HG03280 (cell line): Measurements from ENCODE around the gene HHLA2.

Experiments used
- ATAC-seq: cut with Tn5 transposase; IDR thresholded peaks from one replicate; pipeline ENCODE4 v1.9.1; 2021; ENCODE audit warnings: mild to moderate bottlenecking, moderate library complexity; ENCODE audit not compliant: unreplicated experiment

Gene HHLA2

DNA sequence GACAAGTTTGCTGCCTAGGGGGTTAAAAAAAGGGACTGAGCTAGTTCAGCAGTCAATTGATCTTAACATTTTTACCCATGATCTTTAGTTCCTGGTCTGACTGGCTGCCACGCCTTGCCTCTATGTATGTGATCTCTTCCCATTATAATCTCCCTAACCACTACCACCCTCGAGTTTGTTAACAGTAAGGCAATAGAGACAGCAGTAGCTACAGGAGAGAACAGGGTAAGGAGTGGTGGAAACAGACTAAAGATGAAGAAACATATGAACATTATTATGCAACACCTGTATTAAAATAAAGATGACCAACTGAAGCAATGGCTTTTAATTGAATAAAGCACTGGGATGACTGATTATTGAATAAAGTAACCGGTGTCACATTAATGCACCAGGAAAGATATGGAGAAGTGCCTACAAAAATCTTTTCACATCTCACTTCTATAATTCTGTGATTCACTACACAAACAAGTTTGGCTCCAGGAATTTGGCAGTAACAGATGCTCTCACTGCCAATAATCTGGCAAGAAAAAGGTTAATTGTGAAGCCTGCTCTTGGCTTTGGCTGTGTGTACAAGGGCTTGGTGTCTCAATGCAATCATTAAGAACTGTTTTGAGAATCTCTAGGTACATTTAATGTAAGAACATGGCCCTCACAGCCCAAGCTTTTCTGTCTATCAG, 95.7 kb downstream of the HHLA2 start:
- ATAC-seq, result no peak

DNA sequence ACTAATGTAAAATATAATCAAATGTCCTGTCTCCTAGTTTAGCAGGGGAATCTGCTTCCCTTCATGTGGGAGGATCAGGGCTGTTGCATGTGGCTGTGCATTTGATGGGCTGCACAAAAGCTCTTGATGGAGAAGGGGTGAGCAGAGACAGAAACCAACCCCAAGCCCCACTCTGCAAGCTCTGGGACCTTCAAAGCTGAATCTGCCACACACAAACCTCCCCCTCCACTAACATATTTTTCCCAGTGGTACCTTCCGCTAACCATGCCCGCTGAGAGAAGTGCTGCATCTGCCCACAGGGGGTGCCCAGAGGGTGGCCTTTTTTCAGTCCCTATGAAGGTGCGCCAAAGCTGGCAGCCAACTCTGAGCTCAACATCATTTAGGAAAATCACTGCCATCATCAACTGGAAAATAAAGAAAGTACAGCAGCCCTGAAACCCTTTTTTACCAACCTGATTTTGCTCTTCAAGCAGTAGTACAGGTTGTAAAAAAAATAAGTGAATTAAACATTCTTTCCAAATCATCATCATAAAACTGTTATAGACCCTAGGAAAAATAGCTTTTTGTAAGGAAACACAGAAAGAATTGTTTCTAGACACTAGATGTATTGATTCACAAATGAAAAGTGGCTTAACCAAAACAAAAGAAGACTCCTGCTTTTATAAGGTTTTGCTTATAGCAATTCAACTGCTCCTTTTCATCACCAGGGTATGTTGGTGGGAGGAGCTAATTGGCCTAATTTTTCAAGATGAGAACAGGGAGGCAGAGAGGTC, 97.0 kb downstream of the HHLA2 start:
- no peak for ATAC-seq

DNA sequence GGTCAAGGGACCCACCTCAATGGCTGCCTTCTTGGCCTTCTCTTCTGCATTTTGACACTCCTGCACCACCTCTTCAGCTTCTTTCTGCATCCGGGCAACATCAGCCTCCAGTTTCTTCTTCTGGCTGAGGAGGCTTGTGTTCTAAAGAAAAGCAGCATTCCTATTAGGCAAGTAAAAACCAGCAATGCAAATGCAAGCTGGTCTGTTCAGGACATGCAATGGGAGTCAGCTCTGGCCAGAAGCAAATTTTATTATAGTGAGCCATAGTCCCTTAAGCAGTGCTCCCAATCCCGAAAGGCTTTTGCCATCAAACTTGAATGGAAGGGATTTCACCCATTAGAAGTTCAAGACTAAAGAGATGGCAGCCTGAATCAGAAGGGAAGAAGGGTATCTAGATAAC, 97.7 kb downstream of the HHLA2 start:
- no peak for ATAC-seq

DNA sequence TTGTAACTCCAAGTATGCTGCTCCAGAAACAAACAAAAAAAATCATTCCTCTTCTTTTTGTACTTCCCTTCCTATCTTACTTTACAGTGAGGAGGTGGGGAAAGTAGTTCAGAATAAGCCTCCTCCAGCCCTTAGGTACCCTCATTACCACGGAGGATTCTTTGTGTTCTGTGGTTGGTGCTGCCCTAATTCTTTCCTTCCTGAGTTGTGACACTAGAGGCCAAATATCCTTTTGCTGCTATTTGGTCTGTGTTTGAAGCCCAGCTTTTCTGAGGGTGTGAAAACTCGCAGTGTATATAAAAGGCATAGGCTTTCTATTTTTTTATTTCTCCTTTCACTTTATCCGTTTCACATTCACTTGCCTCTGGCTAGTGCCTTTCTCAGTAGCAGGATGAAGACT, 98.2 kb downstream of the HHLA2 start:
- ATAC-seq, result no peak

DNA sequence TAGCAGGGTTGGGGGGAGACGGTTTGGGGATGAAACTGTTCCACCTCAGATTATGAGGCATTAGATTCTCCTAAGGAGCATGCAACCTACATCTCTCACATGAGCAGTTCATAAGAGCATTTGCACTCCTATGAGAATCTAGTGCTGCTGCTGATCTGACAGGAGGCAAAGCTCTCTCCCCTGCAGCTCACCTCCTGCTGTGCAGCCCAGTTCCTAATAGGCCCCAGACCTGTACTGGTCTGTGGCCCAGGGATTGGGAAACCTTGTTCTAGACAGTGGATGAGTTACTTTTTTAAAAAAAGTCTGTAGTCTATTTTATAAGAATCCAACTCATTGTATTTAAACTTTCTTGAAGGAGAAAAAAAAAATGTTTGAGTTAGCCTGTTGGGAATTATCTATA, 100.0 kb downstream of the HHLA2 start:
- no peak for ATAC-seq

DNA sequence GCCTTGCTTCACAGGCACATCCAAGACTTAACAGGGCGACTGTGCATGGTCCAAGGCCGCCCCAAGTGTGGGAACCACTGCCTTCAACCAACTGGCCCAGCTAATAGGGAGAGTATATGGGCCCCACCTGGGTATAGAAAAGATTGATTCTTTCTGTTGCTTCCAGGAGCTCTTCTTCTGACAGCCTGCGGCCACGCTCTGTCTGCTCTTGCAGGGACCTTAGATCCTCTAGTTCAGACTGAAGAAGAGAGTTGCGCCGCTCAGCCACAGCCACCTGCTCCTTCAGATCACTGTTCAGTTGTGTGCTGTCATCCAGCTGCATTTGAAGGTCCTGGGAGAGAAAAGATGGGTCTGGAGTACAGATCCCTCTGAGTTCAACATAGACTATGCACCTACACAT, 102.2 kb downstream of the HHLA2 start:
- no peak for ATAC-seq

DNA sequence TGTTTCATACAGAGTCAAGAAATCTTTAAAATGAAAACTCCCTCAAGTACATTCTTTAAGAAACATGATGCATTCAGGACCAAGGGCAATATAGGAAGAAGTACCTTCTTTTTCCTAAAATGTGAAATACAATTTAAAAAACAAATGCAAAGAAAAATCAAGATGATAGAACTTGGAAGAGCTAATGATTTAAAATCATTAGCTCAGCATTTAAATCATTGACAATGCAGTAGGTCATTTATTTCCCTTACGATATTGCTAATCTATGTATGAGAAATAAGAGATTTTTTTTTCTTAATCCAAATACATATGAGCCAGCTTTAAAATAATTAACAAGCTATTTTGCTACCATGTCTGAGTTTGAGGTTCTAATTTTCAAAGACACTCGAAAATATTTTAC, 105.5 kb downstream of the HHLA2 start:
- ATAC-seq, result no peak

DNA sequence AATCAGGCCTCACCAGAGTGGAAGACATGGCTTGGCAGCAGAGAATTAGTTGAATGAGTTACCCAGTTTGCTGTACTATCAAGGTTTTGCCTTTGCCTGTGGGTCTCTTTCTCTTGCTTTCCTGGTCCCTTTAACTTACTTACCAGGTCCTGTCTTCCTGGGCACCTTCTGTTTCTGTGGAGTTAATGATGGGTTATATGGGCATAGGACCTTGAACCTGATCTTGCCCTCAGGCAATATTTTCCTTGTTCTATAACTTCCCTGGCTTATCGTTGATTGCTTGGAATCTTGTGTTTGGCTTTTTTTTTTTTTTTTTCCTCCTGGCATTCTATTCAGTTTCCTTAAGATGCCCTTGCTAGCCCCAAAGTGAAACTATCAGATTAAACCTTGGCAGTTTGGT, 106.8 kb downstream of the HHLA2 start:
- ATAC-seq, result no peak

DNA sequence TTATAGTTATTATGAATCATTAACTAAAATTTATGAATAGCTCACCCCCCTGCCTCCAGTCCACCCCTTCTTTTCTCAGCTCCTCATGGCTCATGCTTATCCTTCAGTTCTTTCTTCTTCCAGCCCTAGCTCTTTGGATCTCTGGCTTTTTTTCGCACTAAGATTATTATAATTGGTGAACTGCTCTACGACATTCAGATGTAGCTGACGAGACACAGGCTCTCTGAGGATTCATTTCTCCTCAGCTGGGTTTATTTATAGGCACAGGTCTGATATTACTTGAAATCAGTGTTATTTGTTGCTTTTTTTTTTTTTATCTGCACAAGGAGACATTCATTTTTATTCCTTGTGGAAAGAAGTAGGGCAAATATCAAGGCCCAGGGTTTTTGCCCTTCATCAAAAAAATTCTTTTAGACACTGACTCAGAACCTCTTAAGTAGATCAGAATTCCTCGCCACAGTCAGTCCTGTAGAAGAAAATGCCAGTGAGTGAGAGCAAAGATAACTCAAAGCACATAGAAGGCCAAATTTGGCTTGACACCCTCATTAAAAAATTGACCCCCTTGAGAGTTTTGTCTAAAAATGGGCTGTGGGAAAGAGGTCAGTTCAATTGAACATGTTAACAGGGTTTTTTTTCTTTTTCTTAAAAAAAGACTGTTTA, 107.5 kb downstream of the HHLA2 start:
- ATAC-seq, result no peak

DNA sequence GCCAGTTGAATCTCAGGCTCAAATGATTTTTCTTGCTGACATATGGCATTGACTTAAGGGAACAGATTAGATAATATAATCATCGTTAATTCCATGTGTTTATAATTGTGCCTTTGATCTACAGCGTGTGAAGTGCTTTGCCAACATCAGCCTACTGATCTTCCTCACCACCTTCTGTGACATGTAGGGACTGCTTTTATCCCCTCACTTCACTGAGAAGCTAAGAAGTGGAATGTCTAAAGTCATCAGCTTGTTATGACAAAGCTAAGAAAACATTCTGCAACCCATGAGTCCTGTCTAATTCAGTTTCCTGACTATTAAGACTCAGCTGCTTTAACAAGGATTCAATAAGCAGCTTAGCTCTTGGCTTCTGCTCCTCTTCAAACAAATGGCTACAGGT, 108.0 kb downstream of the HHLA2 start:
- ATAC-seq, result no peak

DNA sequence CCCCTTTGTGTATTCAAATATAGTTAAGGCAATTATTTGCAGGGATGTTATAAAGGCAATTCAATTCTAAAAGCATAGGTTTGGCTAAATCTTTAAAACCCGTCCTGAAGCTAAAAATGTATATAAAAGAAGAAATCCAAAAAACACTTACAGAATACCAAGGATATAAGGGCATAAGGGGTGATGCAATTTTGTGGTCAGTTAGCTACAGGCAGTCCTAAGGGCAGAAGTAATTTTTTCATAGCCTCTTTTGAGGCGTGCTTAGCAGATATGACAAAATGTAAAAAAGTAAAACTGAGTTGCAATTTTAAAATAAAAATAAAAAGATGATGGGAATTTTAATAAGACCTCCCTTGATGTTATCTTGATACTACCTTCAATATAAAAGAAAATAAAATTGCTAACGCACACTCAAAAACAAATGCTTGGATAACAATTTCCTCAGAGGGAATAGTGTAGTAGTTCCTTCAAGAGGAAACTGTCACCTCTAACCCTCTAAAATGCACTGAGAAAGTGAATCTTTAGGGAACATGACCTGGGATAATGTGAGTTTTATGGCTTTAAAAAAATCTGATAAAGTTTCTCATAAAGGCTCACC, 109.8 kb downstream of the HHLA2 start:
- peak; percentile 17 for ATAC-seq

DNA sequence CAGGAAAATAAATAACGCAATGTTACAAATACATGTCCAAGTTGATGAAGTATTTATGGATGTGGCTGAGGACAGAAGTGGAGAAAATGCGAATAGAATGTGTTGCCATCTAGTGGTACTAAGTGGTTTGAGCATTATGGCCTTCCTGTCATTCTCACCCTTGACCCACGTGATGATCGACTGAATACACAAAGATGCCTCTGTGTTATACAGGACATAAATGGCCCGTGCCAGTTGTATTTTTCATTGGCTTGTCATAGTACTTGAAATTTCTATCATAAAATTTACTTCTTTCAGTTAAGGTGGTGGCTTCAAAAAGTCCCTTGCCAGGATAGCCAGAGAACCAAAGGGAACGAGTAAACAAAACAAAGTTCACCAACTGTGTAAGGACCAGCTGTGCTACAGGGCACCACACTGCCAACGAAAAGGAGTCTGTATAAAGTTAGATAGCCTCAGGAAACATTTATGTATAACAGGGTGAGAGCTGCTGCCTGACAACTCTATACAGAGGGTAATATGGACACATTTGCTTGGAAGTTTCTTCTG, 110.4 kb downstream of the HHLA2 start:
- ATAC-seq, result peak; percentile 95

DNA sequence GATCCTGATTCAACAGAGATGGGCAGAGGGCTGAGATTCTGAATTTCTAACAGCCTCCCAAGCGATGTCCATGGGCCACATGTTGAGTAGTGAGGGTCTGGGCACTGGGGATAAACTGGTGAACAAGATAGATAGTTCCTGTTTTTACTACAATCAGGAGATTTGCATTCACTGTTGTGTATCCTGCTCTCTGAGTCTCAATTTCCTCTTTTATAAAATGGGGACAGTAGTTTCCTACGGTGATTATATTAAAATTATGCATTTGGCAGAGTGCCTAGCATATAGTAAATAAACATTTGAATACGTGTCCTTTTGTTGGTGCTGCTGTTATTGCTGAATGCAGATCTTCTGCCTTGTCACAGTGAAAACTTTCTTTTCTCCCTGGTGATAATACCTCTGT, 111.5 kb downstream of the HHLA2 start:
- ATAC-seq, result no peak

DNA sequence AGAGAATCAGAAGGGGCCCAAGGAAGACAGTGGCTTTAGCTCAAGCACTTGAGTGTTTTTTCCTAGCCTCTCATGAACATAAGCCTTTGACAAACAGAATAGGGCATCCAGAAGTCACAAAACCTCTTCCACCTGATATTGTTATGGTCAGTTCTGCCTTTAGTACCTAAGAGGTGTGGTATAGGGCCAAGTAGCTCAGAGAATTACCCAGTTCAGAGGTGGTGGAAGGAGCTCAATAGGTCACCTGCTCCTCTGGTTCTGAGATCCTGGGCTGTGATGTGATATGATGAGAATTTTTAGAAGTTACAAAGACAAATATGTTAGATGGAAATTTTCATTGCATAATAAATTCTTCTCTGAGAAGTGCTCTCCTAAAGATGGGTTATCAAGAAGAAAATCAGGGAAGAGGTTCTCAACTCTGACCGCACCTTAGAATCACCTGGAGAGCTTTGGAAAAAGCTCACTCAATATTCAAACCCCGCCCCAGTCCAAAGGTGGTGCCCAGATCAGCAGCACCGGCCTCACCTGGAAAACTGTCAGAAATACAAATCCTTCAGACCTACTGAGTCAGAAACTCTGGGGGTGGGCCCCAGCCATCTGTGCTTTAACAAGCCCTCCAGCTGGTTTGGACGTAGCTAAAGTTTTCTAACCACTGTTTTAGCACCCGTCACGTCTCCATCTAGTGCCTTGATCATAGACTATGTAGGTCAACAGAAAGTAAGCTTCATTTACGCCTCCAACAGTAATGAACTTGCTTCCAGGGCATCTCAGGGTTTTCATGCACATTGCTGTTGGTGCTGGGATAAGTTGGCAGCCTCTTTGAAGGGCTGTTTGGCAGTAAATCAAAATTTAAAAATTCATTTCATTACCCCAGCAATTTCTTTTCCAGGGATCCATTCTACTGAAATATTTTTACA, 112.8 kb downstream of the HHLA2 start:
- ATAC-seq, result no peak

DNA sequence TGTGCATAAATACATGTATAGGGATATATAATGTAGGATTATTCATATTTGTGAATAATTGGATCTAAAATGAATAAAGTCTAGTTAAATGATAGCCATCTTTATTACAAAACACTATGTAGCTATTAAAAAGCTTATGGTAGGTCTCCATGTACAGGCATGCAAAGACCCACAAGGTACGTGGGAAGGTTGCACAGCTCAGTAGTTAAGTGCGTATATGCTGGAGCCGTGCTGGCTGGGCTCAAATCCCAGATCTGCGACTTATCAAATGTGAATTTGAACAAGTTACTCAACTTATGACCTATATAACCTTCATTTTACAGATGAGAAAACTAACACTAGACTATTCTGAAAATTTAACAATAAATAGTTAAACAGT, 113.4 kb downstream of the HHLA2 start:
- ATAC-seq, result no peak

DNA sequence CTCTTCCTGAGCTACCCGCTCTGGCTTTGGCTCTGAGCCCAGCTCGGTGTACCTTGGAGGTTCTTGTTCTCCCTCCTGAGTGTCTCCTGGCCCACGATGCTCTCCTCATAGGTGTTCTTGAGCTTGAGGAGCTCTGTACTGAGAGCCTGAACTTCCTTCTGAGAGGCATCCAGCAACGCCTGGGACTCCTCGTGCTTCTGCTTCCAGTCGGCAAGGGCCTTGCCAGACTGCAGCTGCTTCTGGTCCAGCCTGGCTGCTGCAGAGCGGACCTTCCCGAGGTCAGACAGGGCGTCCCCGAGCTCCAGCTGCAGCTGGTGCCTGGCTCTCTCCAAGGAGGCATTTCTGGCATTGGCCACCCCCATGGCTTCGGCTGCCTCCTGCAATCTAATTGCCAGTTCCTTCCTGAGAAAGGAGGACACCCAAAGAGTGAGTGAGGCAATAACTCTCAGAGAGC, 114.2 kb downstream of the HHLA2 start:
- no peak for ATAC-seq

DNA sequence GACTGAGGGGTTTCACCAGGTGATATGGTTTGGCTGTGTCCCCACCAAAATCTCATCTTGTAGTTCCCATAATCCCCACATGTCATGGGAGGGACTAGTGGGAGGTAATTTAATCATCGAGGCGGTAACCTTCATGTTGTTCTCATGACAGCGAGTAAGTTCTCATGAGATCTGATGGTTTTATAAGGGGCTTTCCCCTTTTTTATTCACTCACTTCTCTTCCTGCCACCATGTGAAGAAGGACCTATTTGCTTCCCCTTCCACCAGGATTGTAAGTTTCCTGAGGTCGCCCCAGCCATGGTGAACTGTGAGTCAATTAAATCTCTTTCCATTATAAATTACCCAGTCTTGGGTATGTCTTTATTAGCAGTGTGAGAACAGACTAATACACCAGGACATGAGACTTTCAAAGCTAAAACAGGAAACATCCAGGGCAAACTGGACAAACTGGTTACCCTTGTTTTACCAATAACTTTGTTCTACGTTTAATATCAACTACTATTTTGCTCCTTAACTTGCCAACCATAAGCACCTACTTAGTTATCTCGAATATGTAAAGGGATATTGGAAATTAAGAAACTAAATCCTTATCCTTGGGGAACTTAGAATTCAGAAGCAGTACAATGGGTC, 115.9 kb downstream of the HHLA2 start:
- no peak for ATAC-seq

DNA sequence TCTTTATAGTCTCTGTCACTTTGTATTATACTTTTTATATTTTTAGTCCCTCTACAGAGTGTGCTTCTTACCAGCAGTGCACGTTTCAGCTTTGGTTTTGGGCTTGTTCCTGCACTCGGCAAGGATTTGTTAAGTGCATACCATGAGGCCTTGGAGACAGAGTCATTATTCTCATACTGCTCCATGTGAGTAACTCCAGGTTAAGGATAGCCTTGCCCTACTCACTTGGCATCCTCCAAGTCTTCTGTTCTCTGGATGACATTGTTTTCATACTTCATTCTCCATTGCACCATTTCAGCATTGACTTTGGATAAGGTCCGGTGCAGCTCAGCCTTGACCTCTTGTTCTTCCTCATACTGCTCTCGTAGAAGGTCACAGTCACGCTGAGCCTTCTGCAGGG, 117.7 kb downstream of the HHLA2 start:
- no peak for ATAC-seq

DNA sequence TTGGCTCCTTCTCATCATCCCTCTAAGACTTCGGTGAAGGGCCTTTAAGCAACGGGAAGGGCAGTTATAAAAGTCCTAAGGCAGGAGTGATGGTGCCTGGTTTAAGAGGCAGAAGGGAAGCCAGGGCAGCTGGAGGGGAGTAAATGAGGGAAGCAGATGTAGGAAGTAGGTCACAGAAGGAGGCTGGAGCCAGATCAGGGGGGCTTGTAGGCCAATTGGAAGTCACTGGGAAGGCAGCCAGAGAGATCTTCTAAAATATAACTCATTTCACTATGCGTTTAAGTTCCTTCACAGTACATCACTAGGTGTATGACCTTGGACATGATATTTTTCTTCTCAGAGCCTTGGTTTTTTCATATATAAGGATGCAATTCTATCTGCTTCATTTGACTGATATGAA, 119.3 kb downstream of the HHLA2 start:
- ATAC-seq, result no peak
